ENCODE measurements around the gene IQSEC1.

IQSEC1 gene

DNA sequence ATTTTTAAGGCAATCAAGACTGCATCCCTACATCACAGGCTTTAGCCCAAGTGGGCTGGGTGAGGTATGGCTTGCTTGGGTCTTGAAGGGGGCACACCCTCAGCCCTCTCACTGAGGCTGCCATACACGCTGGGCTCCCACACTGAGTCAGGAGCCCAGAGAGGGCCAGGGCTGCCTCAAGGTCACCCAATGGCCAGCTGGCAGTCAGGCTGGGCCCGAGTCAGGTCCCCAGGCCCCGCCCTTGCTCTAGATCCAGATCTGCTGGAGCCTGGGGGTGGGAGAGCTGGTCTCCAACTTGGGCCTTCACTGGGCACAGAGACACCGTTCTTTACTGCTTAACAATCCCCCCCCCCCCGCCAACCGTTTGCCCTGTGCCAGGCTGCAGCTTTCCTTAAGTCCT, 88.1 kb downstream of the IQSEC1 start:
- Histone ChIP-seq H3K9ac (ENCODE audit: low read length) (no peak overlapping the region), H3K27me3 (ENCODE audit: control insufficient read depth, insufficient read depth, low read length) (no peaks in the 10 kb centered on the region), H3K4me1 (ENCODE audit: control insufficient read depth, low read depth, low read length) (no peaks in the 10 kb centered on the region), H3K4me3 (ENCODE audit: low read length) (no peak overlapping the region), H3K9me3 (ENCODE audit: control insufficient read depth, low read depth, low read length) (no peaks in the 10 kb centered on the region), H3K36me3 (ENCODE audit: control insufficient read depth, low read depth, low read length) (no peaks in the 10 kb centered on the region), H3K27ac (ENCODE audit: low read length) (no peak overlapping the region)

DNA sequence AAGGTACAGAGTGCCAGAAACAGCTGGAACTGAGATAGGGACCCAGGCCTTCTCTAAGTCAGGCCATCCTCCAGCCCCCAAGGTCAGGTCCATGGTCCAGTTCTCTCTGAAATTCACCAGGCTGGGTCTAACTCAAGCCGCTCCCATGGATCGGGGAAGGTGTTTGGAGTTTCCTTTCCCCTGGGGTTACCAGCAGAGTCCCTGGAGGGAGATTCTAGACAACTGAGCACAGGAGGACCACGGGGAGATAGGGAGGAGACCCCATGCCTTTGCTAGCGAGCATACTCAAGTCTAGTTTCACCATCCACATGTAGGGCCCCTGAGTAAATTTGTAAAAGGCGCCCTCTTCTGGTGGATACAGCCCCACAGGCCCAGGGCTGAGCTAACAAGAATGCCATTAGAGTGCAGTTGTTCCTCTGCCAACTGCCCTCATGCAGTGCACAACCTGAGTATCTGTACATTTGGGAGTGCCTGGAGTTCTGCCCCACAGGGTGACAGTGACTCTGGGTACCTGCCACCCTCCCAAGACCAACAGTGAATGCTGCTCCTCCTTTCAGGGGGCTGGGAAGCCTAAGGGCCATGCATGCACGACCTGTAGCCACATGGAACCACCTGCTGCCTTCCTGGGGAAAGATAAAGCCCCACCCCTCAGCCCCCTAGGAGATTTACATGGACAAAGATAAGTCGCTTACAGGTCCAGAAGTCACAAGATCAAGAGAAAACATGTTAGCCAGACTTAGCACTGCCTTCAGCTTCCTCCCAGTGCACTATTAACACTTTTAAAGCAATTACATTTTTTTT, 89.0 kb downstream of the IQSEC1 start:
- Histone ChIP-seq H3K27ac (ENCODE audit: low read length) (no peak overlapping the region), H3K27me3 (ENCODE audit: control insufficient read depth, insufficient read depth, low read length) (no peaks in the 10 kb centered on the region), H3K9ac (ENCODE audit: low read length) (no peak overlapping the region)

DNA sequence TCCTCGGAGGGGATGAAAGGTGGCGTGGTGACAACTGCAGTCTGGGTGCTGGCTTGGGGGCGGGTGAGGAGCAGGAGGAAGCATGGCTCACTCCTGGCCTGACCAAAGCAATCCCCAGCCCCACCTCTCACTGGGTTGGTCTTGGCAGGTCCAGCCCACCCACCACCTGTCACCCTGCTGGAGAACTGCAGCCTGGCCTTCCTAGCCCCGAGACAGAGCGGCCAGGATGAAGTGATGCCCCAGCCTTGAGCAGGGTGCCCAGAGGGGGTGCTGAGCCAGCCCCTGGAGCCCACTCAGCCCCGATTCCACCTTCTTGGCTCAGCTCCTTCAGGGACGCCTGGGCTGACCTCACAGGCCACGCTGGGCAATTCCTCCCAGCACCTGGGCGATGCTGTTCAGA, 89.9 kb downstream of the IQSEC1 start:
- Histone ChIP-seq H3K36me3 (ENCODE audit: control insufficient read depth, low read depth, low read length) (no peaks in the 10 kb centered on the region), H3K9ac (ENCODE audit: low read length) (no peak overlapping the region), H3K4me3 (ENCODE audit: low read length) (no peak overlapping the region), H3K27ac (ENCODE audit: low read length) (no peak overlapping the region), H3K9me3 (ENCODE audit: control insufficient read depth, low read depth, low read length) (no peaks in the 10 kb centered on the region), H3K27me3 (ENCODE audit: control insufficient read depth, insufficient read depth, low read length) (no peaks in the 10 kb centered on the region), H3K4me1 (ENCODE audit: control insufficient read depth, low read depth, low read length) (no peaks in the 10 kb centered on the region)

More for the DNA sequence above, 89.0 kb downstream of the IQSEC1 start:
- no peaks in the 10 kb centered on the region for H3K9me3 ChIP-seq (ENCODE audit: control insufficient read depth, low read depth, low read length)
- H3K4me3 ChIP-seq (ENCODE audit: low read length) = no peak overlapping the region
- H3K36me3 ChIP-seq (ENCODE audit: control insufficient read depth, low read depth, low read length) = no peaks in the 10 kb centered on the region
- H3K4me1 ChIP-seq (ENCODE audit: control insufficient read depth, low read depth, low read length) = no peaks in the 10 kb centered on the region

DNA sequence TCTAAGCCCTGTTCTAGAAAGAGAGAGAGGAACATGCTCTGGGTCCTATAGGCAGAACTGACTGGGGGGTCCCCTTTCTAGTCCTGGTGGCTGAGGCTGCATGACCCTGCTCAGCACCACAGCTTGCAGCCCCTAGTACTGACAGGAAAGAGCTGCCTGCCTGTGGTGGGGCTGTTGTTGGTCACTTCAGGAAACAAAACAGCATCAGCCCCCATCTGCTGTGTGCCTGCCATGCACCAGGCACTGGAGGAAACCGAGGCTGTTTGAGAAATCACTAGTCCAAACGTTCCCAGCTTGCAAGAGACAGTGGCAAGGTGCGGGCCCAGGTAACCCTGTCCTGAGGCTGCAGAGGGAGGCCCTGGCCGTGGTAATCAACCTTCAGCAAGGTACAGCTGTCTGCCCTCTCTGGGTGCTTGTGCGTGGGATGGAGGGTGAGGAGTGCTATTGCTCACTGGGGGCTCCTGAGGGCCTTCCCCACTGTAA, 90.6 kb downstream of the IQSEC1 start:
- Histone ChIP-seq H3K9me3 (ENCODE audit: control insufficient read depth, low read depth, low read length) (no peaks in the 10 kb centered on the region), H3K36me3 (ENCODE audit: control insufficient read depth, low read depth, low read length) (no peaks in the 10 kb centered on the region), H3K4me1 (ENCODE audit: control insufficient read depth, low read depth, low read length) (peaks cover 2% of the 10 kb centered on the region), H3K27me3 (ENCODE audit: control insufficient read depth, insufficient read depth, low read length) (no peaks in the 10 kb centered on the region), H3K4me3 (ENCODE audit: low read length) (no peak overlapping the region), H3K27ac (ENCODE audit: low read length) (no peak overlapping the region), H3K9ac (ENCODE audit: low read length) (no peak overlapping the region)

GRCh38 chr3:12981306-12982275, 91.6 kb downstream of the IQSEC1 start:
- Histone ChIP-seq H3K9me3 (ENCODE audit: control insufficient read depth, low read depth, low read length) (no peaks in the 10 kb centered on the region), H3K27me3 (ENCODE audit: control insufficient read depth, insufficient read depth, low read length) (no peaks in the 10 kb centered on the region), H3K27ac (ENCODE audit: low read length) (no peak overlapping the region), H3K4me1 (ENCODE audit: control insufficient read depth, low read depth, low read length) (peaks cover 7% of the 10 kb centered on the region), H3K9ac (ENCODE audit: low read length) (no peak overlapping the region), H3K36me3 (ENCODE audit: control insufficient read depth, low read depth, low read length) (no peaks in the 10 kb centered on the region), H3K4me3 (ENCODE audit: low read length) (no peak overlapping the region)

DNA sequence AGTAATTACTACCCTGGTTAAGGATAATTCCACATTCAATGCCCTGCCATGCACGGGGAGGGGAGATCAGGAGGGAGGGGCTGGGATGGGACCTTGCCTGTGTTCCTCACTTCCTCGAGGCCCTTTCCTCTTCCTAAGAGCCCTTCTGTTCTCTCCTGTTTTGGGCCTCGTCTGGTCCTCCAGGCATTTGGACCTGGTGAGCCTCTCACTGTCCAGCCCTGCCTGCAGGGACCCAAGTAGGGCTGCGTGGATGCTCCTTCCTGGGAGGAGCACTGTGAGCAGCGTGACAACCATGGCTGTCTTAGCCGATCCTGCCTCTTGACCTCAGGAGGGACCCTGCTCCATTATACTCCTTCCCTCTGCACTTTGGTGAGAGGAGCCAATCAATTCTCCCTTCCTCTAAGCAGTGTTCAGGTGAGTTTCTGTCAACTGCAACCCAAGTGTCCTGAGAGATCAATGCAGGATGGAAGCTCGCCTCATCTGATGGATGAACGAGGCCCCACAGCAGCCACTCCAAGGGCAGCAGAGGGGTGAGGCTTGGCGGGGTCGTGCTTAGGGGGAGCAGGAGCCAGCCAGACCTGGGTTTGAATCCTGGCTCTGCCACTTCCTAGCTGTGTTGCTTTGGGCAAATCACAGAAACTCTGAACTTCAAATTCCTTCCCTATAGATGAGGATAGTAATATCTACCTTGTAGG, 92.5 kb downstream of the IQSEC1 start:
- Histone ChIP-seq H3K9ac (ENCODE audit: low read length) (no peak overlapping the region), H3K4me1 (ENCODE audit: control insufficient read depth, low read depth, low read length) (peaks cover 7% of the 10 kb centered on the region), H3K27me3 (ENCODE audit: control insufficient read depth, insufficient read depth, low read length) (no peaks in the 10 kb centered on the region)

DNA sequence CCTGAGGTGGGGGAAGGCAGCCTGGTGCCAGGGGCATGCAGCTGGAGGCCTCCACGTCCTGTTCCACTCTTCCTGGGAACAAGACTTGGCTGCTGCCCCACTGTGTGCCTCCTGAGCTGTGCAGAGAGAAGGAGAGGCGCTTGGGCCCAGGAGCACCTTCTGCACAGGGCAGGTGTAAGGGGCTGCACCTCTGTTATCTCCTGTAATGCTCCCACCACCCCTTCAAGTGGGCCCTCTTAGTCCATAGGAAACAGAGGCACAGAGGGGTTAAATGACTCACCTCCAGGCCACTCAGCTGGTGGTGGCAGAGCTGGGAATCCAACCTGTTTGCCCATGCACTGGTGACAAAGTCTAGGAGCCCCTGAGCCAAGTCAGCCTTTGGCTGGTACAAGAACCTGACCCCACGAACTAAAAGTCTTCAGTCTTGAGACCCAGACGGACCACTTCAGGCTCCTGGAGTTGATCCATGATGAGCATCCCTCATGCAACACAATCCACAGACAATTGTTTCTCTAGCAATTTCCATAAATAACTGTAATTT, 93.2 kb downstream of the IQSEC1 start:
- no peak overlapping the region for H3K27ac ChIP-seq (ENCODE audit: low read length)
- peaks cover 7% of the 10 kb centered on the region for H3K4me1 ChIP-seq (ENCODE audit: control insufficient read depth, low read depth, low read length)
- no peaks in the 10 kb centered on the region for H3K36me3 ChIP-seq (ENCODE audit: control insufficient read depth, low read depth, low read length)
- no peaks in the 10 kb centered on the region for H3K9me3 ChIP-seq (ENCODE audit: control insufficient read depth, low read depth, low read length)
- H3K27me3 ChIP-seq (ENCODE audit: control insufficient read depth, insufficient read depth, low read length) = no peaks in the 10 kb centered on the region
- no peak overlapping the region for H3K4me3 ChIP-seq (ENCODE audit: low read length)
- no peak overlapping the region for H3K9ac ChIP-seq (ENCODE audit: low read length)

More for the DNA sequence above, 92.5 kb downstream of the IQSEC1 start:
- Histone ChIP-seq H3K36me3 (ENCODE audit: control insufficient read depth, low read depth, low read length) (no peaks in the 10 kb centered on the region), H3K27ac (ENCODE audit: low read length) (no peak overlapping the region), H3K4me3 (ENCODE audit: low read length) (no peak overlapping the region), H3K9me3 (ENCODE audit: control insufficient read depth, low read depth, low read length) (no peaks in the 10 kb centered on the region)

DNA sequence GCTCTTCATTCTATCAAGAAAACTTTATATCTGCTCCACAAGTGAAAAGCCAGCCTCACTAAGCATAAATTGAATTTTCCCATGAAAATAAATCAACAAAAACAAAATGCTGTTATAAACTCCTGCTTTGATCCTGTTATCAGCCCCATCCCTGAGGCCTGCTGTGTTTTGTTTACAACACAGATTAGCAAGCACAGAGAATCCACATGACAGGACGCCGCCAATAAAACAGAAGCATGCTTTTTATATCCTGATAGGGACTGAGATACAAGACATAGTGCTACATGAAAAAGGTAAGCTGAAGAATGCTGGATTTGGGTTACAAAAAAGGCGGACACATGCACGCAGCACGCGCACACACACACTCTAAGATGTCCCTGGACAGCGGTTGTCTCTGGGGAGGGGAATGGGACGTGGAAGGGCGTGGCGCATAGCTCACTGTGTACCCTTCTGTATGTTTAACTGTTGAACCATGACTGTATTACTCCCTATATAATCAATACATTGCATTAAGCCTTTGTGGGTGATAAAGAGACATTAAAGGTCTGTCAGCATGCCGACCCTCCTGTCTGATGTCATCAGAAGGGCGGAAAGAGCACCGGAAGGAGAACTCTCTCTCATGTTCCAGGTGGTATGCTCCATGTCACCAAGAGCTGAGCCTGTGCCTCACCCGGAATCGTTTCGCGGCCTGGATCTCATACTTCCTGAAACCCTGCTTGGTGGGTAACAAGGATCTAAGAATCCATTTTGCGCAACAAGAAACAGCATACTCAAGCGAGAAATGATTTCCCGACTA, 93.9 kb downstream of the IQSEC1 start:
- Histone ChIP-seq H3K27me3 (ENCODE audit: control insufficient read depth, insufficient read depth, low read length) (no peaks in the 10 kb centered on the region), H3K9ac (ENCODE audit: low read length) (no peak overlapping the region), H3K4me1 (ENCODE audit: control insufficient read depth, low read depth, low read length) (peaks cover 7% of the 10 kb centered on the region), H3K9me3 (ENCODE audit: control insufficient read depth, low read depth, low read length) (no peaks in the 10 kb centered on the region), H3K4me3 (ENCODE audit: low read length) (no peak overlapping the region), H3K27ac (ENCODE audit: low read length) (no peak overlapping the region), H3K36me3 (ENCODE audit: control insufficient read depth, low read depth, low read length) (no peaks in the 10 kb centered on the region)

DNA sequence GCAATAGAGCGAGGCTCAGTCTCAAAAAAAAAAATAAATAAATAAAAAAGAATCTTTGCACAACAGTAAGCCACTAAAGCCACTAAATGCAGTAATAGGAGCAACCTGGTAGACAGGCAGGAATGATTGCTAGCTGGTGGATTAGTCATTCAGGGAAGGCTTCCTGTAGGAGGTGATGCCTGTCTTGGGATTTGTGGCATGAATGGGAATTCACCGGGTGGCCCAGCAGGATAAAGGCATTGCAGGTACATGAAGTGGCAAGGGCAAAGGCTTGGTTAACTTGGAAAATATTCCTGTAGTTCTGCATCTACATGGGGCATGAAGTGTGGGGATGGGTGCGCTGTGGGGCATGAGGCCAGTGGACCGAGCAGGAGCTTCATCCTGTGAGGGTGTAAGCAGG, 94.5 kb downstream of the IQSEC1 start:
- Histone ChIP-seq H3K36me3 (ENCODE audit: control insufficient read depth, low read depth, low read length) (no peaks in the 10 kb centered on the region), H3K27ac (ENCODE audit: low read length) (no peak overlapping the region), H3K4me1 (ENCODE audit: control insufficient read depth, low read depth, low read length) (peaks cover 7% of the 10 kb centered on the region), H3K9me3 (ENCODE audit: control insufficient read depth, low read depth, low read length) (no peaks in the 10 kb centered on the region), H3K4me3 (ENCODE audit: low read length) (no peak overlapping the region), H3K9ac (ENCODE audit: low read length) (no peak overlapping the region), H3K27me3 (ENCODE audit: control insufficient read depth, insufficient read depth, low read length) (no peaks in the 10 kb centered on the region)

- no peak overlapping the region for H3K27ac ChIP-seq (ENCODE audit: low read length)
- peaks cover 7% of the 10 kb centered on the region for H3K4me1 ChIP-seq (ENCODE audit: control insufficient read depth, low read depth, low read length)
- H3K9ac ChIP-seq (ENCODE audit: low read length) = no peak overlapping the region
- no peaks in the 10 kb centered on the region for H3K27me3 ChIP-seq (ENCODE audit: control insufficient read depth, insufficient read depth, low read length)
- no peaks in the 10 kb centered on the region for H3K9me3 ChIP-seq (ENCODE audit: control insufficient read depth, low read depth, low read length)
- no peak overlapping the region for H3K4me3 ChIP-seq (ENCODE audit: low read length)
- H3K36me3 ChIP-seq (ENCODE audit: control insufficient read depth, low read depth, low read length) = no peaks in the 10 kb centered on the region
These were observed 96.0 kb downstream of the IQSEC1 start for GRCh38 chr3:12977117-12977808.

Data from iPS-18a (cell line).